Amniotic stem cell (primary cell): ENCODE results near the gene KCNIP1.

ENCODE experiments used
- DNase-seq: peaks from one replicate; lab custom pipeline; 2025; lab: John Stamatoyannopoulos, UW

The KCNIP1 gene

GRCh38 chr5:170711300-170711699, 207.5 kb downstream of the KCNIP1 start:
- no peak for DNase-seq

- DNase-seq = no peak
These were observed 211.3 kb downstream of the KCNIP1 start for GRCh38 chr5:170715141-170715540.

GRCh38 chr5:170716396-170716795, 212.6 kb downstream of the KCNIP1 start:
- no peak for DNase-seq

GRCh38 chr5:170719551-170719950, 215.7 kb downstream of the KCNIP1 start:
- DNase-seq = no peak

- no peak for DNase-seq
These were observed 216.4 kb downstream of the KCNIP1 start for GRCh38 chr5:170720179-170720578.

GRCh38 chr5:170720984-170721383, 217.2 kb downstream of the KCNIP1 start:
- no peak for DNase-seq

GRCh38 chr5:170721681-170722080, 217.9 kb downstream of the KCNIP1 start:
- no peak for DNase-seq

GRCh38 chr5:170722316-170722715, 218.5 kb downstream of the KCNIP1 start:
- no peak for DNase-seq

GRCh38 chr5:170731052-170731451, 227.2 kb downstream of the KCNIP1 start:
- DNase-seq = no peak

- DNase-seq = no peak
These were observed 228.9 kb downstream of the KCNIP1 start for GRCh38 chr5:170732685-170733084.

GRCh38 chr5:170736966-170737365, 233.1 kb downstream of the KCNIP1 start:
- DNase-seq = no peak

GRCh38 chr5:170737591-170737990, 233.8 kb downstream of the KCNIP1 start:
- DNase-seq = no peak

- no peak for DNase-seq
These were observed 235.0 kb downstream of the KCNIP1 start for GRCh38 chr5:170738840-170739239.

- DNase-seq = no peak
These were observed 235.6 kb downstream of the KCNIP1 start for GRCh38 chr5:170739446-170739845.

- no peak for DNase-seq
These were observed 236.9 kb downstream of the KCNIP1 start for GRCh38 chr5:170740551-170741205.

- no peak for DNase-seq
These were observed 238.0 kb downstream of the KCNIP1 start for GRCh38 chr5:170741801-170742200.

GRCh38 chr5:170743876-170744212, 240.0 kb downstream of the KCNIP1 start:
- no peak for DNase-seq

- no peak for DNase-seq
These were observed 241.8 kb downstream of the KCNIP1 start for GRCh38 chr5:170745481-170746071.

- no peak for DNase-seq
These were observed 242.5 kb downstream of the KCNIP1 start for GRCh38 chr5:170746075-170746960.

- no peak for DNase-seq
These were observed 243.1 kb downstream of the KCNIP1 start for GRCh38 chr5:170746961-170747340.

- no peak for DNase-seq
These were observed 243.5 kb downstream of the KCNIP1 start for GRCh38 chr5:170747357-170747756.

- no peak for DNase-seq
These were observed 244.0 kb downstream of the KCNIP1 start for GRCh38 chr5:170747851-170748250.

GRCh38 chr5:170748951-170749471, 245.2 kb downstream of the KCNIP1 start:
- DNase-seq = no peak
